Measurements from ENCODE around the gene CACNG3. TPM values are rescaled to one million over a fixed set of nuclear protein-coding genes. Genes with fewer than 3 reads are reported as not detected.

The CACNG3 gene
- total and polyA plus RNA-seq, 2 donors (not counting 3 experiments of a cell fraction or from before 2014, with no cell fraction given): not detected

GRCh38 chr16:24381470-24382118 lies 125.5 kb downstream of the CACNG3 start:
- Histone ChIP-seq H3K9ac (replicated peaks; ENCODE audit: extremely low read depth, insufficient read depth, low read length) (no peak overlapping the region), H3K4me3 (replicated peaks in 1 of 3; ENCODE audit: insufficient read depth in 1 of 3, low read depth in 1 of 3, low read length in 3 of 3) (no peak overlapping the region), H4K20me1 (replicated peaks; ENCODE audit: control insufficient read depth, extremely low read depth, insufficient read depth, low read length) (no peaks in the 10 kb centered on the region), H3K27me3 (ENCODE audit: control insufficient read depth in 2 of 2, insufficient read depth in 2 of 2, low read length in 2 of 2) (no peaks in the 10 kb centered on the region), H3K9me3 (replicated peaks; ENCODE audit: control insufficient read depth, insufficient read depth, low read length) (no peaks in the 10 kb centered on the region), H2AFZ (ENCODE audit: low read depth, low read length) (no peak overlapping the region), H3K27ac (ENCODE audit: insufficient read depth, low read depth, low read length) (no peak overlapping the region), H3K4me2 (ENCODE audit: insufficient read depth, low read length) (no peak overlapping the region), H3K9me1 (replicated peaks; ENCODE audit: control insufficient read depth, extremely low read depth, insufficient read depth, low read length) (no peaks in the 10 kb centered on the region), H3K36me3 (ENCODE audit: control insufficient read depth in 2 of 2, extremely low read depth in 1 of 2, insufficient read depth in 2 of 2, low read length in 2 of 2) (no peaks in the 10 kb centered on the region), H3K4me1 (ENCODE audit: control insufficient read depth, extremely low read depth, insufficient read depth, low read length) (no peaks in the 10 kb centered on the region), H3K79me2 (ENCODE audit: control insufficient read depth, insufficient read depth, low read length) (no peaks in the 10 kb centered on the region)
- POLR2A ChIA-PET: no interaction called here
- CTCF ChIA-PET: no interaction called here
- intact Hi-C loops (cut with micrococcal nuclease): no loop called here
- TF ChIP-seq EZH2 (IDR thresholded peaks at IDR 0.05; ENCODE audit: borderline replicate concordance, low read depth, low read length, severe bottlenecking) (no peak), MYC (IDR thresholded peaks at IDR 0.05; ENCODE audit: low read depth, low read length) (no peak), MAX (IDR thresholded peaks at IDR 0.05; ENCODE audit: insufficient read depth, insufficient read length) (no peak), FOS (IDR thresholded peaks at IDR 0.05; ENCODE audit: borderline replicate concordance, insufficient read depth, low read length) (no peak), POLR2A (IDR thresholded peaks at IDR 0.05; ENCODE audit: low read depth, low read length) (no peak), CTCF (IDR thresholded peaks at IDR 0.05; ENCODE audit: extremely low read depth in 1 of 2, insufficient read depth in 1 of 2, low read depth in 1 of 2, low read length in 2 of 2) (no peak), JUN (IDR thresholded peaks at IDR 0.05; ENCODE audit: borderline replicate concordance, insufficient read depth, insufficient read length, low read depth) (no peak), POLR2AphosphoS5 (IDR thresholded peaks at IDR 0.05; ENCODE audit: insufficient read depth, low read depth, low read length) (no peak), GATA2 (IDR thresholded peaks at IDR 0.05; ENCODE audit: insufficient read depth, insufficient read length, low read depth, low read length) (no peak)
- BruUV-seq (replicated peaks): no TSS peak
- dilution Hi-C loops (cut with MboI; ENCODE audit: extremely low pct_ligation_motif_present, low sequenced_read_pairs): no loop called here
- FAIRE-seq (no peak), DNase-seq (ENCODE audit: low read depth, low spot score) (no peak)
